ENCODE data around the gene RELL2.

Gene RELL2

DNA sequence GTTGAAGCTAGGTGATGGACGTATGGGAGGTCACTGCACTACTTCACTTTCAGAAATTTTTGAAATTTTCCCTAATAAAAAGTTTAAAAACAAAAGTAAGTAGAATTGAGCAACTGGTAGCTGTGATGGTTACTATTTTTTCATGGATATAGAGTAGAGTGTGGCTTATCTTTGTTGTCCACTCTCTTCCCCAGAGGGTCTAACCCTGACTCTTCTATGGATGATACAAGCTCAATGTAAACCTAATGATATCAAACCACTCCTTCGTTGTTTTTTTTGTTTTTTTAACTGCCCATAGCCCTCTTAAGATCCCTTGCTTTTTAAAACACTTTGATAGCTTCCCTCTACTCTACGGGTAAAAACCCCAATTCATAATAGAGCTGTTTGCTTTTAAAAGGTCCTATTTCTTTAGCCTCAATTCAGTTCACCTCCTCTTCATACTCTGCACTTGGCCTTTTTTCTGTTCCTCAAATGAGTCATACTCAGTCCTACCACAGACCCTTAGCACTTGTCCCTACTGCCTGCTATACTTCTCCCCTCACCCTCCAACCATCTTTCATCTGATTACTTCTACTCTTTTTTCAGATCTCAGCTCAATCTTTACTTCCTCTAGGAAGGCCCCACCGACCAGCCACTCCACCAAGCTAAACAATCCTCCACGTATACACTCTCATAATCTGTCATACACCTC is 2.8 kb upstream of the RELL2 start:
- no peak for DNase-seq (ENCODE audit: low read depth)

GRCh38 chr5:141634720-141635119 is 2.1 kb upstream of the RELL2 start:
- no peak overlapping the region for H3K4me3 ChIP-seq (ENCODE audit: low read depth, low read length)
- TF ChIP-seq, protein P1, sequence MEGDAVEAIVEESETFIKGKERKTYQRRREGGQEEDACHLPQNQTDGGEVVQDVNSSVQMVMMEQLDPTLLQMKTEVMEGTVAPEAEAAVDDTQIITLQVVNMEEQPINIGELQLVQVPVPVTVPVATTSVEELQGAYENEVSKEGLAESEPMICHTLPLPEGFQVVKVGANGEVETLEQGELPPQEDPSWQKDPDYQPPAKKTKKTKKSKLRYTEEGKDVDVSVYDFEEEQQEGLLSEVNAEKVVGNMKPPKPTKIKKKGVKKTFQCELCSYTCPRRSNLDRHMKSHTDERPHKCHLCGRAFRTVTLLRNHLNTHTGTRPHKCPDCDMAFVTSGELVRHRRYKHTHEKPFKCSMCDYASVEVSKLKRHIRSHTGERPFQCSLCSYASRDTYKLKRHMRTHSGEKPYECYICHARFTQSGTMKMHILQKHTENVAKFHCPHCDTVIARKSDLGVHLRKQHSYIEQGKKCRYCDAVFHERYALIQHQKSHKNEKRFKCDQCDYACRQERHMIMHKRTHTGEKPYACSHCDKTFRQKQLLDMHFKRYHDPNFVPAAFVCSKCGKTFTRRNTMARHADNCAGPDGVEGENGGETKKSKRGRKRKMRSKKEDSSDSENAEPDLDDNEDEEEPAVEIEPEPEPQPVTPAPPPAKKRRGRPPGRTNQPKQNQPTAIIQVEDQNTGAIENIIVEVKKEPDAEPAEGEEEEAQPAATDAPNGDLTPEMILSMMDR (conservative IDR thresholded peaks at IDR 0.05; ENCODE audit: low read depth, low read length): no peak
- no peak for DNase-seq (ENCODE audit: low read depth)

More for the DNA sequence above, 2.8 kb upstream of the RELL2 start:
- H3K4me3 ChIP-seq (ENCODE audit: low read depth, low read length): no peak overlapping the region
- TF ChIP-seq, protein P1 (conservative IDR thresholded peaks at IDR 0.05; ENCODE audit: low read depth, low read length): no peak

- TF ChIP-seq, protein P1 (conservative IDR thresholded peaks at IDR 0.05; ENCODE audit: low read depth, low read length): no peak
- H3K4me3 ChIP-seq (ENCODE audit: low read depth, low read length): peak overlapping the region; percentile 99
- no peak for DNase-seq (ENCODE audit: low read depth)
Observed at GRCh38 chr5:141635646-141636045, 1.2 kb upstream of the RELL2 start.

- H3K4me3 ChIP-seq (ENCODE audit: low read depth, low read length): peak overlapping the region; percentile 99
- TF ChIP-seq, protein P1 (conservative IDR thresholded peaks at IDR 0.05; ENCODE audit: low read depth, low read length): no peak
- DNase-seq (ENCODE audit: low read depth): no peak
Observed at GRCh38 chr5:141636106-141636412, 738 bp upstream of the RELL2 start.

DNA sequence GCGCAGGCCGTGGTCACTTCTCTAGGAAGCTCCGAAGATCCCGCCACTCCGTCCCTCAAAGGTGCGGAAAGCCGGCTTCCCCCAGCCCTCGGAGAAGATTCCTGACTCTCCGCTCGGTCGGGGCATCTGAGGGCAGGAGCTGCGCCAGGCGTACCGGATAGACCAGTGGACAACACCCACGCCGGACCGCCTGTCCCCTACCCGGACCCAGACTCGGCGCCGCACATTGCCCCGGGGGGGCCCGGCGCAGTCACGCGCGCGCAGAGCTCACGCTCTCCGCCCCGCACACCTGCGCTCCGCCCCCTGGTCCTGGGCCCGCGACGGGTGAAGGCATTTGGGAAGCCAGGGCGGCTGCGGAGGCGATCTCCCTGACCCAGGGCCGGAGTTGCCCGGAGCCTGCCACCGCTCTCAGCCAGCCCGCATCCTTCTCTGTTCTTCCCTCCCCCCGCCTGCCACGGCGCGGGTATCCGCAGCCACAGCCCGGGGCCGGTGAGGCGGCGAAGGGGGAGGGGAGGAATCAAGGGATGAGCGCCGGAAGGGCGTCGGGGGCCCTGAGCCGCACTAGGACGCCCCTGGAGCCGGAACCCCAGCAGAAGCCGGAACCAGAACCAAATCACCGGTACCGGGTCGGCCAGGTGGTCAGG is 448 bp downstream of the RELL2 start:
- TF ChIP-seq, protein P1 (conservative IDR thresholded peaks at IDR 0.05; ENCODE audit: low read depth, low read length): no peak
- DNase-seq (ENCODE audit: low read depth): no peak
- H3K4me3 ChIP-seq (ENCODE audit: low read depth, low read length): peak overlapping the region; percentile 99

- peak; percentile 62 for DNase-seq (ENCODE audit: low read depth)
- TF ChIP-seq, protein P1 (conservative IDR thresholded peaks at IDR 0.05; ENCODE audit: low read depth, low read length): peak; percentile 42
- H3K4me3 ChIP-seq (ENCODE audit: low read depth, low read length): peak overlapping the region; percentile 99
Observed at GRCh38 chr5:141637767-141638419, 1.1 kb downstream of the RELL2 start.
